ENCODE measurements around the gene TUT4.

DNA sequence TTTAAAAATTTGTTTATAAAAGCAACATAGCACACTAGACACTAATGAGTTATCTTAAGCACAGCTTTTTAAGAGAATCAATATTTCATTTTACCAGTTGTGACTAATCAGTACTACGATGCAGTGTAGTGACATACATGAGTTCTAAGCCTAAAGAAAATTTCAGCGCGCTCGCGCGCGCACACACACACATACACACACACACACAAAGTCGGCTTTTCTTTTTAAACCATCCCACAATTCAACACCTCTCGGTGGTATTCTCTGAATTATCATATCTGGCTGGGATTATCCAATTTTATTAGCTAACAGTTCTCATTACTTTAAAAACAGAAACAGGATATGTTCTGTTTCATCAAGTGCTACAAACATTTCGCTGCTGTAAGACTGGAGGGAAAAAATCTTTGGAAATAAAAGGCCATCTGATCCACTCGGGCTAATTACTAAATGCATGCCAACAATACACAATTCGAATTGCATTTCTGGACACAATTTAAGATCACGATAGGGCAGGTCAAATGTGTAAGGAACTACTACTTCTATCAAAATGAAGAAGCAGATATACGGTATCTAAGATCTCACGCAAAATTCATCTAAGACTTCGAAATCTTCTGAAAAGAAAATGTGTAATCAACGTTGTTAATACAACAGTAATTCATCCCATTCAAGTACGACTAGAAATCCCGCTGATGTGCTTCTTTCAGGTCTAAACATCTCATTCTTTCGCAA, 1.2 kb downstream of the TUT4 start:
- TF ChIP-seq GATA2 (IDR thresholded peaks at IDR 0.05; ENCODE audit: low read depth, low read length), result no peak
- TF ChIP-seq GATA3 (IDR thresholded peaks at IDR 0.05; ENCODE audit: low read depth, low read length), result no peak
